ENCODE data around the gene HACD2.

Gene HACD2

DNA sequence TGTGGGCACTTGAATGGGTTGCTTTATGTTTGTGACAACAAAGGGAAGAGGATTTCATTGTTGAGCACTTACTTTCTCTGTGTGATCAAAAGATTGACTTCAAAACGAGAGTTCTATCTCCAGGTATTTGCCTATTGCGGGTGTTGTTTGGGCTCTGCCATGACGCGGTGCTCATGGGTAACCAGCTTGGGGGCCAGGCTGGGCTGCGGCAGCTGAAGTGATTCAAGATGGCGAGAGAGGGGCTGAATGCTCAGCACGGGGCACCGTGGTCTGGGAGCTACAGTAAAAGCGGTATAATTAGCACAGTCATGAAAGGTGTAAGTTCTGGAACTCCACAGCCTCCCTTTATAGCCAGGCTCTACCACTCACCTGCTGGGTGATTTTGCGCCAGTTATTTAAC, 105.0 kb downstream of the HACD2 start:
- no peak for DNase-seq

DNA sequence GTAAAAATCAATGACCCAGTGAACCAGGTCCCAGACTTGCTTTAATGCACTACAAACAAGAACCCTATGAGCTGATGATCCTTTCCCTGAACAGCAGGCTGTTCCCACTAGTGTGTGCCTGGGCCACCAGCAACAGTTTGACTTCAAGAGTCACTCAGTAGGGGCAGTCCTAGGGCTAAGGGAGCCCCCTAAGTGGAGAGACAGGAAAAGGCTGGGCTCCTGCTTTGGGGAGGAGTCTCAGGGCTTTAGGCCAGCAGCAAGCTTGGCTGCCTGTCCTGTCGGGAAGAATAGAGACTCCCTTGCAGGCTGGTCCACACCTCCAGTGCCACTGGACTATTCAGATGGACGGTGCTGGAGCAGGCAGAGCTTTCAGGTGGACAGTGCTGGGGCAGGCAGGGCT, 106.5 kb downstream of the HACD2 start:
- DNase-seq = no peak

DNA sequence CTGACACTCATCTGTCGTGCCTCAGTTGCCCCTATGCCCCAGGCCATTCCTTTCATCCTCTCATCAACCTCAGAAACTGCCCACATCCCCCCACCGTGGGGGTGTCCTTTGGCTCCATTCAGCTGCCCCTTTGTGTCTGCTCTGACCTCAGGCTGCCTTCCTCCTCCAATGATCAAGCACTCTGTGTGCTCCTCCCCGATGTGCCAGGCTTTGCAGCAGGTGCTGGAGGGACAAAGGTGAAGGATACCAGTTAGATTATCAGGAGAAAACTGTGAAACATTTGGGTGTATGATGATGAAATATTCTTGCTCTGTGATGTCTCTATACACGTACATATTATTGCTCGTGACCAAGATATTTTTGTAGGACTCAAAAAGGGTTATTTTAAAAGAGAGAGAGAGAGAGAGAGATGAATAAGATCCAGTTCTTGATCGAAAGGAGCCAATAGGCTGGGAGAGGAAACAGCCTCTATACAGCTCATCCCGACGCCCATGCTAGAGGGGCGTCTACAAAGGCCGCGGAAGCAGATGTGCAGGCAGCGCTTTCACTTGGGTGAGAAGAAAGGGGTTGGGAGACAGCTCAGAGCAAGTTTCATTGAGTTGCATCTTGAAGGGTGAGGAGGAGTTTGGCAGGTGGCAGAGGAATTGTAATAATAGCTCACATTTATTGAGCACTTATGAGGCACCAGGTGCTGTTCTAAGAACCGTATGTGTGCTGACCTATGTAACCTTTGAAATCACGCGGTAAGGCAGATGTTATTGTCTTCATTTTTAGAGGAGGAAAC, 107.7 kb downstream of the HACD2 start:
- no peak for DNase-seq

DNA sequence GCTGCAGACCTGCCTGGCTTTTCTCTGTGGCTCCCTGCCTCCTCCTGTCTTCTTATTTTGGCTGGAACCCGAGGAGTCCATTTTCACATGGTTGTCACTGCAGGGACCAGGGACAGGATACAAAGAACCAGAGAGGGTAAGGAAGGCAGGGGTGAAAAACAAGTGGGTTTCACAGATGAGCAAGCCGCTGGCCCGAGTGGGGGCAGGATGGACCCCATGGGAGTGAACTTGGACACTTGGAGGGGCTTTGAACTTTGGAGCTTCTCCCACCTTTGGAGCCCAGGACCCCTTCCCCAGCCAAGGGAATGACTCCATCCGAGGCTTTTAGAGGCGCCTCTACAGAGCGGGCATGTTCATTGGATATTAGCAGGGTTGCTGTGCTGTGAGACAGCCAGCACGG, 109.1 kb downstream of the HACD2 start:
- DNase-seq = no peak

DNA sequence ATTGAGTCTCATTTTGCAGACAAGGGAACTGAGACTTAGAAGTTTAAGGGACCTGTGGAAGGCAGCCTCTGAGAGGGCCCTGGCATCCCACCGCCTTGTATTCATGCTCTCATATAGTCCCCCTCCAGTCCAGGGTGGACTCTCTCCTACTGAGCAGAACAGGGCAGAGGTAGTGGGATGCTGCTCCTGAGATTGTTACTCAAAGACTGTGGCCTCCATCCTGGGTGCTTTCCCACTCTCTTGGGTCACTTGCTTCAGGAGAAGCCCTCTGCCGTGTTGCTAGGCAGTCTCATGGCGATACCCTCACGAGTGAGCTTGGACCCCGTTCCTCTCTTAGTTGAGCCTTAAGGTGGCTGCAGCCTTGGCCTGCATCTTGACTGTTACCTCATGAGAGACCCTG, 113.7 kb downstream of the HACD2 start:
- no peak for DNase-seq

DNA sequence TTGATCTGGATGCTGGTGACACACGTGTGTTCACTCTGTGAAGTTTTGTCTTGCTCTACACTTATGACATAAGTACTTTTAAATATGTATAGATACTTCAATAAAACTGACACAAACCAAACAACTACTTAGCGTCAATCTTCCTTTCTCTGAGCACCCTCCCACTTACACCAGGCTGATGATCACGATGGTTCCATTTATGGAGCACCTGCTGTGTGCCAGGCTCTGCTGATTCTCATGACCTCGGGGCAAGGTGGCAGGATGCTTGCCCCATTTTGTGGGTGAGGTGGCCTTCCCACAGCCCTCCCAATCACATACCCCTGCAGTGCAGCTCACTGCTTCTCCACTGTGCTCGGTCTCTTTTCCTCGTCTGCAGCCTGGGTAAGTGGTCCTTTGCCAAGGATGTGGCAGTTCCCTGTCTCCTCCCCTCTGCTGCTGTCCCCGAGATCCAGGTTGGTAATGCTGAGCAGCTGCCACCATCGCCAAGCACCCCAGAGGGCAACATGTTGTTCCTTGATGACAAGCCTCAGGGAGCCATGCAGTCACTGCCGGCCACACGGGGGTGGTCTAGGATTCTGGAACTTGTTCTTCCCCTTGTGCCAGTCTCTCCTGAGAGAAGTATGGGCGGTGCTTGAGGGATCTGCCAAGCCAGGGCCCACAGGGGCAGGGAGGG, 115.4 kb downstream of the HACD2 start:
- DNase-seq = no peak

DNA sequence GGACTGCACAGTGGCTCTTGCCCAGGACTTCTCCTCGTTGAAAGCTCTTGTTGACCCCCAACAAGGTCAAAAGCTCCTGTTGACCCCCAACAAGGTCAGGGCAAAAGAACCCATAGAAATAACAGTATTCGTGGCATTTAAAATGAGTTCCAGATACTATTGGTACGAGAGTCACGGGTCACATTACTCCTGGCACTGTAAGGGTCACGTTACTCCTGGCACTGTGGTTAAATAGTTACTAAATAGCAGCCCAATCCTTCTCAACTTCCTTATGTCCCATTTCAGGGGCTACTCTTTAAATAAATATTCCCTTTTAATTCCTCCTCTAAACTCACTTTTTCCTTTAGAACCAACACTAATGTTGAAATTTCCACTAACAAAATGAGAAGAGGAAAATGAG, 117.8 kb downstream of the HACD2 start:
- DNase-seq = no peak

DNA sequence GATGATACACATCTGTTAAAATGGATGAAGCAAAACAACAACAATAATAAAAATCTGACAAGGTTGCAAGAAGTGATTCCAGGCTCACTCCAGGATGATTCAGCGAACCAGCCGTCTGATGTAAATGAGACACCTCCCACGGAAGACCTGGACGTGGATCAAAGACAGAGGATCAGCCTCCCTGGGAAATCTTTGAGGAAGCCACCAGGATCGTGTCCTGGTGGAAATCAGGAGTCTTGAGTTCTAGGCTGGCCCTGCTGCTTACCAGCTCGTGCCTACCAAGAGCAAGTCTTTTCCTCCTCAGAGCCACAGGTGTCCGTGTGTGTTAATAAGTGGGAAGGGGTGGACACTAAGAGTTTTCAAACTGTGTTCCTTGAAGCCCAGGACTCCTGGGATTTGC, 120.6 kb downstream of the HACD2 start:
- DNase-seq = no peak

DNA sequence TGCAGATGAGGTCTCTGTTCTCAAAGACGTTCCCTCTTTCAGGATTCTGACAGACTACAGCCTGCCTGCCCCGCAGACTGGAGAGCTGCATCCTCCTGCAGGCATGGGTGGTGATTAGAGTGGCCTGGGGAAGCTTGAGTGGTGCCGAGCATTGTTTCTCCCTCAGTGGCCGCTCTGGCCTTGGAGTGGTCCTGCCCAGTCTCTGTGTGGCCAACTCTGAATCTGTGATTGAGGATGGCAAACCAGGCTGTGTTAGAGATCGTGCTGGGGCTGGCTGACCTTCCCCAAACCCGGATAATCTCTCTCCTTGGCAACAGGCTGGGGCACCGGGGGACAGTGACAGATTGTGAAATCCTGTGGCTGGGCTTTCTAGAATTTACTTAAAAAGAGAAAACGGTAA, 125.0 kb downstream of the HACD2 start:
- no peak for DNase-seq

DNA sequence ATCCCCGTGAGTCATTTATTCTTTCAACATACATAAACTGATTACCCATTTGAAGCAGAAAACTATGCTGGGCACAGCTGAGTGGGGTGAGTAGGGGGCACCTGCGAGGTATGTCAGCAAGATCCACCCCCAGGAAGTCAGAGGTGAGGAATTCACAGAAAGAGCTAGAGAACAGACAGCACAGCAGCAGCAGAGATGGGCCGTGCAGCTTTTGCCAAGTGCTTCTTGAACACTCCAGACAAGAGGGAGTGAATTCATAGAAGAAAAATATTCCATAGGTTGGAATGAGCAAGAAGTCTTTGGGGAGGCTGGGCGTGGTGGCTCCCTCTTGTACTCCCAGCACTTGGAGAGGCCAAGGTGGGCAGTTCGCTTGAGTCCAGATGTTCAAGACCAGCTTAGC, 126.6 kb downstream of the HACD2 start:
- DNase-seq = no peak

DNA sequence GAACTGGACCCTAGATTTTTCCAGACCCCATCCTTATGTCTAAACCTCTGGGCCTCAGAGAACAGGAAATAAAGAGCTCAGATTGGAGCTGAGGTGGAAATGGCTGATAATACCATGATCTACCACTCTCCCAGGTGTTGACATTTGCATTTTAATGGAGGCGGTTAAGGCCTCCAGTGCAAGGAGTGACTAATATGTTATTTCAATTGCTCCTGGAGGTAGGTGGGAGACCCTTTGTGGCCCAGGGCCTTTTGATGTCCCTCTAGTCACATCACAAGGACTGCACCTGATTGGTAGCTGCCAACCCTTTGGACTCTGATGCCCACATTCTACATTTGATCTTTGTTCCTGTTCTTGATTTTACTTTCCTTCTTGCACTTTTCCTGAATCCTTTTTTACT, 127.0 kb downstream of the HACD2 start:
- DNase-seq = no peak

DNA sequence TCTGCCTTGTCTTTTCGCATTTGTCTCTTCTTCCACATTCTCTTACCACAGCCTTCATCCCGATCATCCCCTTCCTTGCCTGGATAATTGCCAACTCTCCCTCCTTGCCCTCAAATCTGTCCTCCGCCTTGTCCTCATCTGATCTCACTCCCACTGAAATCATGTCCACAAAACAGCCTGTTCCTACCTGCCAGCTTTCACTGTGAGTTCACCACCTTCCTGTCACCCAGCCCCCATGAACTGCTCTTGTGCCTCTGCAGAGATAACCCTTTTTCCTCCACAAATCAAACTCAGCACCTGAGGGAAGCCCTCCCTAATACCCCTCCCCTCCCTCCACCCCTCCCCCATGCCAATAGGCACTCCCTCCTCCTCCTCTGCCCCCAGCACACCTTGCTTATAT, 131.2 kb downstream of the HACD2 start:
- no peak for DNase-seq

DNA sequence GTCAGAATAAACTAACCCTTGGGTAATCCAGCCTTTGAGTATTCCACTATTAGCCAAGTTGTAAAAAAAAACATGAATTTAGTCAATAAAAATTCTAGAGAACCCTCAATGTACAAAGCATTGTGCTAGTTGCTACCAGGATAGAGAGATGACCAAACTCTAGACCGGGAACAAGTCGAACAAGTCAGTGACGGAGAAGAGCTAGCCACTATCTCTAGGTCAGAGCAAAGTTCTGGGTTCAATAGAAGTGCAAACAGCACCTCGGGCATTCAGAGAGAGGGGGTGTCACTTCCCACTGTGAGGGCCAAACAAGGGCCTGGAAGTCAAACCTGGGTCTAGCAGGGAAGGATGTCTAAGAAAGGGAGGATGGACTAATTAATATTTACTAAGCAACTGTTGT, 133.7 kb downstream of the HACD2 start:
- no peak for DNase-seq

DNA sequence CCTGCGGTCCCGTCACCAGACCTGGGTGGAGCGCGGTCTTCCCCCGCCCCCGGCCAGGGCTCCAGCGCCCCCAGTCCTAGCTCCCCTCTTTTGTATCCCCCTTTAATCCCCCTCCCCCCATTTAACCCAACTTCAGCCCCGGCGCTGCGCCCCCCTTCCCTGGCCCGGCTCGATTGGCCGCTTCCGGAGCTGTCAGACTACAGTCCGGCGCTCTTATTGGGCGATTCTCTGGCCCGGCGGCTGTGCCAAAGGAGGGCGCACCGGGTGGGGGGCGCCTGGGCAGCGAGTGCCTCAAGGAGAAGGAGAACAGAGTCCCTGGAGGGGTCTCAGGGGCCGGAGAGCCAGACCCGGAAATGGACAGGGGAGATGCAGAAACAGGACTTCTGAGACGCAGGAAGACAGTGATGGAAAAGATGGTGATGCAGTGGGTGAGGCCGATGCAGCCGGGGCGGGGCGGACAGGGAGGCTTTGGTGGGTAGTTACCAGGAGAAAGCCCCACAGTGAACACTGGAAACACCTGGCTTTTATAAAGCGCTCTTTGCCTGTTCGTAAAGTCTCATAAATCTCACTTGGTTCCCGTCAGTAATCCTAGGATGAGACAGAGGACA, 134.8 kb downstream of the HACD2 start:
- DNase-seq = peak in 1 of 6 experiments; percentile 2

DNA sequence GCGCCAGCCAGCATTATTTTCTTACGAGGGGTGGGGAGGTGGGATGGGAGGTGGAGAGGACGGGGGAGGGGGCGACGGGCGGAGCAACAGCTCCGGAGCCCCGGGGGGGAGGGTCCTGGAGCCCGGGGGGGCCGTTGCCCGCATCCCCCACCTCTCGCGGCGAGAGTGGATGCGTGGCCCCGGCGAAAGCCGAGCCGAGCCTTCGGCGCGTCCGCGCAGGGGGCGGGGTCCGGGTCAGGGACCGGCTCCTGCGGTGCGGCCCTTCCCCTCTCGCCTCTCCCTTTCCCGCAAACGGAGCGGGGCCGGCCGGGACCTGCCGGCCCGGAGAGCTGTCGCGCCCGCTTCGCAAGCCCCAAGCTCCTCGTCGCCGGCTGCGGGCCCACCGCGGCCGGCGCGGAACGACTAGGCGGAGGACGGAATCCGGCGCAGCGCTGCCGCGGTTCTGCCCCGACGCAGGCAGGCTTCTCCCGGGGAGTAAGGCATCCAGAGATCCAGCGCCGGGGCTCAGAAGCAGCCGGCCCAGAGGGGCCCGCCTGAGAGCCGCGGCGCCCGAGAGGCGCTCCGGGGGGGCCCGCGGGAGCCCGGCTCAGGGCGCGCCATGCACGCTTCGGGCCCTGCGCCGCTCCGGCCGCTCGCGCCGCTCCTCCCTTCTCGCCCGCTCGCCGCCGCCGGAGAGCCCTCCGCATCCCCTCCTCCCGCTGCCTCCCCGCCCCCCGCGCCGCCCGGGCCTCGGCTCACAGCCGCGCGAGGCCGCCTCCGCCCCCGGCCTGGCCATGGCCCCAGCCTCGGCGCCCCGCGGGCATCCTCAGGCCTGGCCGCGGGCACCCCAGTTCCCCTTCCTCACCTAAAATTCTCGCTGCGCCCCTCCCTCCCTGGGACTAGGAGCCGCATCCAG, 135.5 kb downstream of the HACD2 start:
- DNase-seq = no peak

DNA sequence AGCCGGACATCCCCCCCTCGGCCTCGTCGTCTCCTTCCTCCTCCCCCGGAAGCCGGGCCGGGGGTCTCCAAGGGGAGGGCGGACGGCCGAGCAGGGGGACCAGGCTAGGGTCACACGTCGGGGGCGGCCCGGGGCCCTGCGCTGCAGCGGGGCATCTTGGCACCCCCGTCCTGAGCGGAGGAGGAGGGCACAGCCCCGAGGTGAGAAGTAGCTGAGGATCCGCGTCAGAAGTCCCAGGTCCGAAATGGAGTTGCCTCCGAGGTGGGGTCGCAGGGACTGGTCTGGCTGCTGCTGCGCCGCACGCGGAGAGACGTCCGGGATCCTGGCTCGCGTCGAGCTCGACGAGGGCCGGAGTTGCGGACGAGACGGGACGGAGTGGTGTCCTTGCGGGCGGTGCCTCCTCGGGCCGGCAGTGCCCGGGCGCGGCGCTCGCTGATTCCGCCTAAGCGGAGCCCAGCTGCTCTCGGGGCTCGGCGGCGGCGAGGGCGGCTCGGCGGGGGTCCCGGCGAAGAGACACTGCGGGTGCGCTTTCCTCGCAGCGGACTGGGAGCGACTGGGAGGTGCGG, 136.2 kb downstream of the HACD2 start, which contains the start of gene ADCY5:
Gene ADCY5, minus strand, starts transcription at position 555 of the 566 bp plus-strand sequence. Its CDS starts 545 bp downstream, at position 10.
- peak in 1 of 6 experiments; percentile 4 for DNase-seq

DNA sequence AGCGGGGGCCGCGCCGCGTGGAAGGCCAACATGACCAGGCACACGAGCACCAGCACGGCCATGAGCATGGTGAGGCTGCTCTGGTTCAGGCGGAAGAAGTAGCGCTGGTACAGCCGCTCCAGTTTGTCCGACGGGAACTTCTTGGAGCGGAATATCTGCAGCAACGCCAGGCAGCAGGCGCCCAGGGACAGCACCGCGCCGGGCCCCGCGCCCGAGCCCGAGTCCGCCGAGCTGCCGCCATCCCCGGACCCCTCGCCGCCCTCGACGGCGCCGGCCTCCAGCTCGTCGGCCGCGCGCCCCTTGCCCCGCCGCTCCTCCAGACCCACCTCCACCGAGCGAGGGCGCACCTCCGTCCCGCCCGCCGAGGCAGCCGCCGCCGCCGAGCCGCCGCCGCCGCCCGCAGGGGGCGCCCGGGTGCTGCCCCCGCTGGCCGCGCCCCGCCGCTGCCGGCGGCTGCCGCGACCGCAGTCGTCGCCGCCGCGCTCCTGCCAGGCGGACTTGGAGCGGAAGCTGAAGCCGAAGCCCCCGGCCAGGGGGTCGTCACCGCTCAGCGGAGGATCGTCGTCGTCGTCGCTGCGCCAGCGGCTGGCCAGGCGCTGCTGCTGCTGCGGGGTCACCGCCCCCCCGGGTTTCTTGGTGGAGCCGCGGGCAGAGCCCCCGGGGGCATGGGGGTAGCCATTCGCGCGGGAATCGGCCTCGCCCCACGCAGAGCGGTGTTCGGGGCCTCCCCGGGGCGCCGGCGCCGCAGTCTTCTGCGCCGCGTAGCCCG, 136.9 kb downstream of the HACD2 start:
- peak in 5 of 6 experiments; percentile 4 to 11 (median 9) for DNase-seq

DNA sequence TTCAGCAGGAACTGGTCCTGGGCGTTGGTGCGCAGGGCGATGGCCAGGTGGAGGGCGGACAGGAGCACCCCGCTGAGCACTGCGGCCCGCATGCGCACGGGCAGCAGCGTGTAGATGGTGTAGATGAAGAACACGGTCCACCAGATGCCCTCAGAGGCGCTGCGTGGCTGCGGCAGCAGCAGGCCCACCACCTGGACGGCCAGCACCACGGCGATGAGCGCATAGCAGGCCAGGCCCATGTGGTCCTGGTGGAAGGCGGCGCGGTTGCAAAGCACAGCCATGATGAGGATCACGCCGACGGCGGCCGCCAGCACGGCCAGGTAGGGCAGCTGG, 137.5 kb downstream of the HACD2 start:
- DNase-seq = no peak

DNA sequence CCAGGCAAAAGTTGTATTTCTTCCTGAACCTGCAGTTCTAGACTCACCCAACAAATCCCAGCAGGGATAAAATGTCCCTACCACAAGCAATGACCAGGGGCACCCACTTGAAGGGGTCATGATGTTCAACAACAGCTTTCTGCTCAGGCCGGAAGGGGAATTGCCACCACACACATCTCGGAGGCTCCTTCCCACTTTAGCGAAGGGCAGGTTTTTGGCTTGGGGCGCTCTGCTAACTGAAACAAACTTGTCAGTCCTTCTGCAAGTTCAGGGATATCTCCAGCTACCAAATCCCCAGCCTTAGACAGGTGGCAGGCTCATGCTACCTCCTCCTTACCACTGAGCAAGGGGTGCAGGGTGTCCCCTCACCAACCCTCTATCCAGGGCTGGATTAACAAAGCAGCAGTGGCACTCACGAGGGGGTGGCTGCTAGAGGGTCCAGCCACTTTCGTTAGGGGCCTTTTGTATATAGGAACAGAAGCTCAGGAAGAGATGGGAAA, 138.2 kb downstream of the HACD2 start:
- DNase-seq = no peak

DNA sequence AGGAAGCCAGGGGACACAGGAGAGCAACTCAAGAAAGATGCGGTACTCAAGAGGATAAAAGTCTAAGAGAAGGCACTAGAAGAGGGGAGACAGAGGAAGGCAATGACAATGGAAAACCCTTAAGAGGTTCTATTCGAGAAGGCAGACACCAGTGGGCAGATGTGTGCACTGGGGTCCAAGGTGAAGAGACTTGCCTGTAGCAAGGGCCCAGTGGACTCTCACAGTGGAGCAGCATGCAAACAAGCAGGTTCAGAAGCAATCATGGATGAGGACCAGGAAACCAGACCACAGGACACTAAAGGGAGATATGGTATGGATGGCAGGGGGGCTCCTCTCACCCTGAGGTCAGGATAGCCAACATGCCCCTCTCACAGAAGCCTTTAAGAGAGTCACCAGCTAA, 138.6 kb downstream of the HACD2 start:
- no peak for DNase-seq

DNA sequence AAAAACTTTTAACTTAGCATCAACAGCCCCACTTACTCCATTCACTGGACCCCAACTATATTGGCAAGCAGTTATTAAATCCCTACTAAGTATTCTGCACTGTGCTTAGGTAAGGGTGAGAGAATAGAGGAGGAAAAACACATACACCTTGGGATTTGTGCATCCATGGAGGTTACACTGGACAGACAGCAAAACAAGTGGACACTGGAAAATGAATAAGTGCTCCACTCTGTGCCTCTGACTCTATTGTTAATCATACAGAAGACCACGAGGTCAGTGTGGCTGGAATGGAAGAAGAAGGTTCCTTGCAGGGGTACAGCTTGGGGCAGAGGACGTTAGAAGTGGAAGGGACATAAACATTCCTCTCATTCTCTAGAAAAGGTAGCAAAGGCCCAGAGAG, 139.2 kb downstream of the HACD2 start:
- DNase-seq = no peak

DNA sequence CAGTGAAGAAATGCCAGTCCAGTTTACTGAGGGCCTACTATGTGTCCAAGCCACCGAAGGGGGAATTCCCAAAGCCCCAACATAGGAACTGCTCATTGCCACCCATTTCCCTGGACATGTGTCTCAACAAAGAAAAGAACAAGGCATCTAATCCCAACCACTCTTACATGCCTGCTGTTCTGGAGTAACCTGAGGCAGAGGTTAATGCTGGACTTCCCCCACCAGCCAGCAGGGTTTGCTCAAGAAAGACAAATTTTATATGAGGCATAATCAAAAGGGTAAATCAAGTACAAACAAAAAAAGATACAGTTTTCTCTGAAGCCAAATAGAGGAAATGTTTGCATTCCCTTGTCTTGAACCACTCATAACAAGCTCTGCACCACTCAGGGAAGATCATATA, 140.1 kb downstream of the HACD2 start:
- no peak for DNase-seq
